Measurements from ENCODE around the gene FLT3. TPM values are rescaled to one million over a fixed set of nuclear protein-coding genes. Genes with fewer than 3 reads are reported as not detected.
"Not testable (repeated sequence)": the region's sequence is repeated elsewhere in the genome, so short reads cannot be mapped to it uniquely, and the experiment has no call there.

FLT3 gene
- total and polyA plus RNA-seq, 8 donors, result 0.18 to 3.5 (median 1.2) TPM; not detected in 3

DNA sequence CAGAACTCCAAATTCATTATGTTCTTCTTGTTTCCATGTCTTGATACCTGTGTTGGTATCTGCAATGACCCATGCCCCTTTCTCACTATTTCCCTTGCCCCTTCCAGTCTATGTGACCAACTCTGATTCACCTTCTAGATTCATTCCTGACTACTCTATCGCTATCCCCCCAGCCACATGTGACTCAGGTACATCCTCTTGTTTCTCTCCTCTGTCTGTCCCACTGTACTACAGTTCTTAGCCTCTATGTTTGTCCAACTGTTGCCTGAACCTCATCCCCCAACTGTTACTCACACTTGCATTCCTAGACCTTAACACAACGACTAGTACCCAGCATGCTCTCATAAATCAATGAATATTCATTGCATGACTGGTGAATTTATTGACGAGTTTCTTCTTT is 10.0 kb upstream of the FLT3 start:
- Histone ChIP-seq H3K27me3 (no peaks in the 10 kb centered on the region), H3K4me1 (no peaks in the 10 kb centered on the region), H3K36me3 (no peaks in the 10 kb centered on the region), H3K4me3 (no peak overlapping the region), H3K9me3 (no peaks in the 10 kb centered on the region), H3K27ac (no peak overlapping the region)
- 77 to 87% (median 80%) methylated on average over 3 of the region's 3 CpGs for WGBS, 5 donors
- no peak for DNase-seq
- TF ChIP-seq EP300 (IDR thresholded peaks at IDR 0.05) (no peak), POLR2A (IDR thresholded peaks at IDR 0.05) (no peak), POLR2AphosphoS5 (IDR thresholded peaks at IDR 0.05) (no peak)
- TF ChIP-seq, protein P1, sequence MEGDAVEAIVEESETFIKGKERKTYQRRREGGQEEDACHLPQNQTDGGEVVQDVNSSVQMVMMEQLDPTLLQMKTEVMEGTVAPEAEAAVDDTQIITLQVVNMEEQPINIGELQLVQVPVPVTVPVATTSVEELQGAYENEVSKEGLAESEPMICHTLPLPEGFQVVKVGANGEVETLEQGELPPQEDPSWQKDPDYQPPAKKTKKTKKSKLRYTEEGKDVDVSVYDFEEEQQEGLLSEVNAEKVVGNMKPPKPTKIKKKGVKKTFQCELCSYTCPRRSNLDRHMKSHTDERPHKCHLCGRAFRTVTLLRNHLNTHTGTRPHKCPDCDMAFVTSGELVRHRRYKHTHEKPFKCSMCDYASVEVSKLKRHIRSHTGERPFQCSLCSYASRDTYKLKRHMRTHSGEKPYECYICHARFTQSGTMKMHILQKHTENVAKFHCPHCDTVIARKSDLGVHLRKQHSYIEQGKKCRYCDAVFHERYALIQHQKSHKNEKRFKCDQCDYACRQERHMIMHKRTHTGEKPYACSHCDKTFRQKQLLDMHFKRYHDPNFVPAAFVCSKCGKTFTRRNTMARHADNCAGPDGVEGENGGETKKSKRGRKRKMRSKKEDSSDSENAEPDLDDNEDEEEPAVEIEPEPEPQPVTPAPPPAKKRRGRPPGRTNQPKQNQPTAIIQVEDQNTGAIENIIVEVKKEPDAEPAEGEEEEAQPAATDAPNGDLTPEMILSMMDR (IDR thresholded peaks at IDR 0.05), result no peak
- intact Hi-C loops (cut with DNase I; ENCODE audit: low total_unique reads), result no loop called here

DNA sequence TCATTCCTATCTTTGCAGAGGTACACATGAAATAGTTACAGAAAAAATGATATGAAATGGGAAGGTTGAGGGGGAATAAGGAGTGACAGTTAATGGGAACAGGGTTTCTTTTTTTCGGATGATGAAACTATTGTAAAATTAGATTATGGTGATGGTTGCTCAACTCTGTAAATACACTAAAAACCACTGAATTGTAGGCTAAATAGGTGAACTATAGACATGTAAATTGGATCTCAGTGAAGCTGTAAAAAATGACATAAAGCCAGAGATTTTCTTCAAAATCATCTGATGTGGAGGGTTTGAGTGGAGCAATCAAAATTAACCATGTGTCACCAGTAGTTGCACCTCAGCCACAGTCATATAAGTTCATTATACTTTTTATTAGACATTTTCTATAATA is 6.6 kb upstream of the FLT3 start:
- no peak for DNase-seq
- TF ChIP-seq EP300 (IDR thresholded peaks at IDR 0.05) (no peak), POLR2AphosphoS5 (IDR thresholded peaks at IDR 0.05) (no peak), POLR2A (IDR thresholded peaks at IDR 0.05) (no peak)
- TF ChIP-seq, protein P1 (IDR thresholded peaks at IDR 0.05), result no peak
- intact Hi-C loops (cut with DNase I; ENCODE audit: low total_unique reads), result no loop called here
- no peaks in the 10 kb centered on the region for H3K36me3 ChIP-seq
- no peak overlapping the region for H3K27ac ChIP-seq
- no peaks in the 10 kb centered on the region for H3K9me3 ChIP-seq
- H3K4me3 ChIP-seq, result no peak overlapping the region
- 46 to 81% (median 61%) methylated on average over 1 of the region's 1 CpG for WGBS, 5 donors
- no peaks in the 10 kb centered on the region for H3K4me1 ChIP-seq
- peaks cover 3 to 16% (median 12%) of the 10 kb centered on the region in 3 donors for H3K27me3 ChIP-seq

DNA sequence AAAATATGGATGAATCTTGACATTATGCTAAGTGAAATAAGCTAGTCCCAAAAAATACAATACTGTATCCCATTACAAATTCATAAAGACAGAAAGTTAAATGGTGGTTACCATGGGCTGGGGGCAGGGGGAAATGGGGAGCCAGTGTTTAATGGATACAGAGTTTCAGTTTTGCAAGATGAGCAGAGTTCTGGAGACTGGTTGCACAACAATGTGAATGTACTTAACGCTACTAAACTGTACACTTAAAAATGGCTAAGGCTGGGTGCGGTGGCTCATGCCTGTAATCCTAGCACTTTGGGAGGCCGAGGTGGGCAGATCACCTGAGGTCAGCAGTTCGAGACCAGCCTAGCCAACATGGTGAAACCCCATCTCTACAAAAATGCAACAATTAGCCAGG is 1.5 kb upstream of the FLT3 start:
- peaks cover 12 to 15% (median 14%) of the 10 kb centered on the region in 4 donors for H3K4me1 ChIP-seq
- H3K27ac ChIP-seq; intact Hi-C loops (cut with DNase I; ENCODE audit: low total_unique reads); H3K9me3 ChIP-seq; DNase-seq; H3K36me3 ChIP-seq; H3K4me3 ChIP-seq: not testable (repeated sequence)
- WGBS, 5 donors, result 71 to 87% (median 82%) methylated on average over 4 of the region's 4 CpGs
- peaks cover 21 to 65% (median 46%) of the 10 kb centered on the region in 3 donors for H3K27me3 ChIP-seq

DNA sequence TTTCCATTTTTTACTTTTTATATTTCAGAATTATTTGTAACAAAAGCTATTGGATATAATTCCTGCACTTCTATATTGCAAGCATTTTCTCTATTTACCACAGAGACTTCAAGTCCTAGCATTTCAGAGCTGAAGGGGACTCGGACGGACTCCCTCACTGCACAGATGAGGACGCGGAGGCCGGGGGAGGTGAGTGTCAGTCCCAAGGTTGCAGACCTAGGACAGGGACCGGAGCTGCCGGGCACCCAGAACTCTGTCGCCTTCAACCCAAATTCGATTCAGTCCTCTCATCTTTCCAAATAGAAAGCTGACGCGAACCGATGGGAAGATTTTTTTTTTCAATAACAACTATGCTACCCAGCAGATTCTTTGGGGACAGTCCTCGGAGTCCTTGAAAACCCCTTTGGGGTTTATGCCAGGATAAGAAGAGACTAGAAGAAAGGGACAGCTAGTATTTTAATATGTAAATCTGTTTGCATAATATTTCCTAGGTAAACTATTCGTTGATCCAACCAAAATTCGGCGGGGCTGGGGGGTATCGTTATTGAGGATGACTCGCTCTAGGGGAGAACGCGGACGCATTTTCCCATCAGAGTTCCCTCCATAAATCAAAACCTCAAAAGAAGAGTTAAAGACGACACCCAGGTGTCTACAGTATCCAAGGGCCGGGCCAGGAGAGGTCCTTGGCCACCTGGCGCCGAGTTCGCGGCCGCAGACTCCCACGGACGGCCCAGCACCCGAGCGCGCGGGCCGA is 803 bp downstream of the FLT3 start:
- TF ChIP-seq EP300 (IDR thresholded peaks at IDR 0.05) (no peak), POLR2A (IDR thresholded peaks at IDR 0.05) (no peak), POLR2AphosphoS5 (IDR thresholded peaks at IDR 0.05) (no peak)
- TF ChIP-seq, protein P1 (IDR thresholded peaks at IDR 0.05), result no peak
- Histone ChIP-seq H3K27ac (no peak overlapping the region), H3K4me3 (peak overlapping the region; percentile 43 to 56 (median 48)), H3K27me3 (peaks cover 21 to 86% (median 51%) of the 10 kb centered on the region in 3 donors), H3K36me3 (no peaks in the 10 kb centered on the region), H3K4me1 (peaks cover 12 to 15% (median 14%) of the 10 kb centered on the region in 4 donors), H3K9me3 (peaks cover 0 to 3% (median 0%) of the 10 kb centered on the region in 4 donors)
- 10 to 27% (median 16%) methylated on average over 28 to 35 of the region's 35 CpGs for WGBS, 5 donors
- intact Hi-C loops (cut with DNase I; ENCODE audit: low total_unique reads), result no loop called here
- no peak for DNase-seq

DNA sequence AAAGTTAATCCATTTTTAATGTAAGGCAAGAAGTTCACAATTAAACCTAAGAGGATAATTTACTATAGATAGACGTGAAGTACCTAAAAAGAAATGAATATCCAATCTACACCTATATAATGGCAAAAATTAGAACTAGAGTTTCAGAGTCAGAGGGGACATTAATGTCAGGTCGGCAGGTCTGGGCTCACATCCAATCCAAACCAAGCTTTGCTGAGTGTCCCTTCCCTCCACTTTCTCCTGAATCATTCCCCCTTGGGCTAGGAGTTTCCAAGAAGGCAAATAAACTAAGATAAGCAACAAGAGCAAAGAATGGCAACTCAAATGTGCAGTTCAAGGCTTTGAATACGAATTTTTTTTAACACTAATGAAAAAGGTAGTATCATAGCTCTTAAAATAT is 2.9 kb downstream of the FLT3 start:
- no peaks in the 10 kb centered on the region for H3K36me3 ChIP-seq
- peaks cover 0 to 3% (median 0%) of the 10 kb centered on the region in 4 donors for H3K9me3 ChIP-seq
- peaks cover 21 to 86% (median 45%) of the 10 kb centered on the region in 3 donors for H3K27me3 ChIP-seq
- DNase-seq, result no peak
- H3K4me3 ChIP-seq, result no peak overlapping the region
- H3K4me1 ChIP-seq, result peaks cover 12 to 15% (median 14%) of the 10 kb centered on the region in 4 donors
- TF ChIP-seq POLR2A (IDR thresholded peaks at IDR 0.05) (no peak), POLR2AphosphoS5 (IDR thresholded peaks at IDR 0.05) (no peak)
- TF ChIP-seq, protein P1 (IDR thresholded peaks at IDR 0.05), result no peak
- WGBS, 5 donors, result 35 to 50% (median 38%) methylated on average over 3 of the region's 3 CpGs
- H3K27ac ChIP-seq, result no peak overlapping the region
- intact Hi-C loops (cut with DNase I; ENCODE audit: low total_unique reads), result no loop called here
